ENCODE results near the gene PIK3CG. TPM values are rescaled to one million over a fixed set of nuclear protein-coding genes. Genes with fewer than 3 reads are reported as not detected.
A peak's percentile ranks its signal among the peaks of the same experiment; 100 is the strongest.

The PIK3CG gene
- 2.4 TPM for total RNA-seq (ENCODE audit: unreplicated experiment)
- long read RNA-seq, partial matches to known transcripts: 0 of 1 reads
- long read RNA-seq, other reads (novel, unspliced or antisense): 1 of 1 reads

- peaks cover 2% of the 10 kb centered on the region for H3K27me3 Mint-ChIP-seq (ENCODE audit: unreplicated experiment)
- no peaks in the 10 kb centered on the region for H3K36me3 Mint-ChIP-seq (ENCODE audit: low read depth, unreplicated experiment)
- no peak for TF ChIP-seq CTCF (IDR thresholded peaks at IDR 0.05; ENCODE audit: unreplicated experiment)
- H3K4me3 Mint-ChIP-seq (ENCODE audit: unreplicated experiment): peak within 1 kb of the TSS; percentile 37
- H3K4me1 Mint-ChIP-seq (ENCODE audit: unreplicated experiment): peaks cover 31% of the 10 kb centered on the region
- H3K9me3 Mint-ChIP-seq (ENCODE audit: unreplicated experiment): no peaks in the 10 kb centered on the region
- DNase-seq (ENCODE audit: low spot score): no peak
- H3K27ac Mint-ChIP-seq (ENCODE audit: unreplicated experiment): peak within 1 kb of the TSS; percentile 79
Measured at GRCh38 chr7:106865130-106866041, at the start of gene PIK3CG. PIK3CG (plus strand) TSS chr7:106865282; CDS start chr7:106867562, 2,280 bp downstream.

DNA sequence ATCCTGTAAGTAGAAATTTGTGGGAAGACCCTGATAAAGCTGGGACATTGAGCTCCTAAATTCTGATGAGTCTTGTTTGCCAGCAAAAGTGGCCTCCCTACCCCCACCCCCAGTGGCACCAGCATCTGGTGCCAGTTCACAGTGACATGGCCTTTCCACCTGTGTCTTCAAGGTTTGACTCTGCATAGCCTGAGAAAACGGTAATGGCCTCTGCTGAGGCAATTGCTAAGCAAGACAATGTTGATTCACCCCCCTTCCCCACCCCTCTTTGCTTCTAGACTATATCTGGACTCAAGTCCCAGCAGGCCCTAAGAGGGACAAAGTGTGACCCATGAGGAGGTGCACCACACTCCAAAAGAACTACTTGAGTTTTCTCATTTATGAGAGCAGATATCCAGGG is 48.0 kb upstream of the PIK3CG start:
- TF ChIP-seq CTCF (IDR thresholded peaks at IDR 0.05; ENCODE audit: unreplicated experiment): no peak
- H3K27ac Mint-ChIP-seq (ENCODE audit: unreplicated experiment): peak overlapping the region; percentile 6
- peaks cover 40% of the 10 kb centered on the region for H3K4me1 Mint-ChIP-seq (ENCODE audit: unreplicated experiment)
- H3K36me3 Mint-ChIP-seq (ENCODE audit: low read depth, unreplicated experiment): no peaks in the 10 kb centered on the region
- H3K4me3 Mint-ChIP-seq (ENCODE audit: unreplicated experiment): no peak overlapping the region
- H3K9me3 Mint-ChIP-seq (ENCODE audit: unreplicated experiment): no peaks in the 10 kb centered on the region
- DNase-seq (ENCODE audit: low spot score): no peak
- H3K27me3 Mint-ChIP-seq (ENCODE audit: unreplicated experiment): peaks cover 2% of the 10 kb centered on the region

GRCh38 chr7:106818736-106819135 is 46.3 kb upstream of the PIK3CG start:
- Mint-ChIP-seq H3K36me3 (ENCODE audit: low read depth, unreplicated experiment) (no peaks in the 10 kb centered on the region), H3K4me1 (ENCODE audit: unreplicated experiment) (peaks cover 35% of the 10 kb centered on the region), H3K4me3 (ENCODE audit: unreplicated experiment) (no peak overlapping the region), H3K9me3 (ENCODE audit: unreplicated experiment) (no peaks in the 10 kb centered on the region), H3K27ac (ENCODE audit: unreplicated experiment) (no peak overlapping the region), H3K27me3 (ENCODE audit: unreplicated experiment) (peaks cover 2% of the 10 kb centered on the region)
- no peak for DNase-seq (ENCODE audit: low spot score)
- TF ChIP-seq CTCF (IDR thresholded peaks at IDR 0.05; ENCODE audit: unreplicated experiment): no peak

GRCh38 chr7:106819546-106819945 is 45.5 kb upstream of the PIK3CG start:
- no peak overlapping the region for H3K4me3 Mint-ChIP-seq (ENCODE audit: unreplicated experiment)
- no peak for DNase-seq (ENCODE audit: low spot score)
- H3K27ac Mint-ChIP-seq (ENCODE audit: unreplicated experiment): peak overlapping the region; percentile 72
- TF ChIP-seq CTCF (IDR thresholded peaks at IDR 0.05; ENCODE audit: unreplicated experiment): no peak
- peaks cover 2% of the 10 kb centered on the region for H3K27me3 Mint-ChIP-seq (ENCODE audit: unreplicated experiment)
- H3K36me3 Mint-ChIP-seq (ENCODE audit: low read depth, unreplicated experiment): no peaks in the 10 kb centered on the region
- H3K4me1 Mint-ChIP-seq (ENCODE audit: unreplicated experiment): peaks cover 28% of the 10 kb centered on the region
- no peaks in the 10 kb centered on the region for H3K9me3 Mint-ChIP-seq (ENCODE audit: unreplicated experiment)
